ENCODE results near the gene MASP2.
A peak's percentile ranks its signal among the peaks of the same experiment; 100 is the strongest.

Gene MASP2

GRCh38 chr1:11062965-11063401, 15.9 kb upstream of the MASP2 start:
- TF ChIP-seq ZNF274 (IDR thresholded peaks at IDR 0.05; ENCODE audit: low read depth, low read length), result no peak
- H3K4me3 ChIP-seq (ENCODE audit: low read length), result no peak overlapping the region

- H3K4me3 ChIP-seq (ENCODE audit: low read length), result no peak overlapping the region; the same call in 1 of the 2 replicates
- no peak for TF ChIP-seq ZNF274 (IDR thresholded peaks at IDR 0.05; ENCODE audit: low read depth, low read length)
Observed at GRCh38 chr1:11061652-11062365, 14.8 kb upstream of the MASP2 start.

GRCh38 chr1:11059968-11060830, 13.2 kb upstream of the MASP2 start, which contains the start of gene SRM:
Gene SRM, minus strand, starts transcription at chr1:11060018. Its CDS starts 75 bp downstream, at chr1:11059943.
- TF ChIP-seq ZNF274 (IDR thresholded peaks at IDR 0.05; ENCODE audit: low read depth, low read length), result no peak
- H3K4me3 ChIP-seq (ENCODE audit: low read length), result peak within 1 kb of the TSS; percentile 84

- no peak for TF ChIP-seq ZNF274 (IDR thresholded peaks at IDR 0.05; ENCODE audit: low read depth, low read length)
- H3K4me3 ChIP-seq (ENCODE audit: low read length), result peak overlapping the region; percentile 83
Observed at GRCh38 chr1:11059155-11059967, 12.3 kb upstream of the MASP2 start.

- H3K4me3 ChIP-seq (ENCODE audit: low read length), result peak overlapping the region; percentile 83
- no peak for TF ChIP-seq ZNF274 (IDR thresholded peaks at IDR 0.05; ENCODE audit: low read depth, low read length)
Observed at GRCh38 chr1:11058595-11059154, 11.6 kb upstream of the MASP2 start.

GRCh38 chr1:11058026-11058425, 11.0 kb upstream of the MASP2 start:
- no peak for TF ChIP-seq ZNF274 (IDR thresholded peaks at IDR 0.05; ENCODE audit: low read depth, low read length)
- no peak overlapping the region for H3K4me3 ChIP-seq (ENCODE audit: low read length)

- no peak overlapping the region for H3K4me3 ChIP-seq (ENCODE audit: low read length)
Observed at GRCh38 chr1:11057477-11057876, 10.4 kb upstream of the MASP2 start.

GRCh38 chr1:11056504-11056903, 9.5 kb upstream of the MASP2 start:
- TF ChIP-seq ZNF274 (IDR thresholded peaks at IDR 0.05; ENCODE audit: low read depth, low read length), result no peak

More at GRCh38 chr1:11057477-11057876, 10.4 kb upstream of the MASP2 start:
- TF ChIP-seq ZNF274 (IDR thresholded peaks at IDR 0.05; ENCODE audit: low read depth, low read length), result no peak

GRCh38 chr1:11055676-11056075, 8.6 kb upstream of the MASP2 start:
- no peak overlapping the region for H3K4me3 ChIP-seq (ENCODE audit: low read length)
- no peak for TF ChIP-seq ZNF274 (IDR thresholded peaks at IDR 0.05; ENCODE audit: low read depth, low read length)

More at GRCh38 chr1:11056504-11056903, 9.5 kb upstream of the MASP2 start:
- H3K4me3 ChIP-seq (ENCODE audit: low read length), result no peak overlapping the region

GRCh38 chr1:11054666-11055065, 7.6 kb upstream of the MASP2 start:
- no peak for TF ChIP-seq ZNF274 (IDR thresholded peaks at IDR 0.05; ENCODE audit: low read depth, low read length)
- no peak overlapping the region for H3K4me3 ChIP-seq (ENCODE audit: low read length)

GRCh38 chr1:11054181-11054580, 7.1 kb upstream of the MASP2 start:
- TF ChIP-seq ZNF274 (IDR thresholded peaks at IDR 0.05; ENCODE audit: low read depth, low read length), result no peak
- H3K4me3 ChIP-seq (ENCODE audit: low read length), result no peak overlapping the region

GRCh38 chr1:11053758-11054137, 6.7 kb upstream of the MASP2 start:
- no peak for TF ChIP-seq ZNF274 (IDR thresholded peaks at IDR 0.05; ENCODE audit: low read depth, low read length)
- no peak overlapping the region for H3K4me3 ChIP-seq (ENCODE audit: low read length)

- TF ChIP-seq ZNF274 (IDR thresholded peaks at IDR 0.05; ENCODE audit: low read depth, low read length), result no peak
- H3K4me3 ChIP-seq (ENCODE audit: low read length), result no peak overlapping the region
Observed at GRCh38 chr1:11052839-11053757, 6.1 kb upstream of the MASP2 start.

Measured in GM08714 (cell line).